Motor neuron (in vitro differentiated cells): ENCODE data around the gene MAP3K3. TPM values are rescaled to one million over a fixed set of nuclear protein-coding genes. Genes with fewer than 3 reads are reported as not detected.

Experiments
- ATAC-seq, 8 experiments: fragments of 200-7000 bp; cut with Tn5 transposase; replicated peaks in 6 of 8; 2 replicates each; pipeline ENCODE4 v1.8.0; 2021; ENCODE audit warnings: mild to moderate bottlenecking in 8 of 8, moderate library complexity in 8 of 8
- H3K27ac ChIP-seq, 2 donors: fragments of 250-450 bp; sonication (Bioruptor Pico); 2 replicates each; pipeline ENCODE4 v1.9.0; 2021; ENCODE audit warnings: antibody characterized with exemption in 2 of 2, mild to moderate bottlenecking in 2 of 2, moderate library complexity in 1 of 2
- H3K4me1 ChIP-seq, 2 donors: fragments of 250-450 bp; sonication (Bioruptor Pico); replicated peaks in 1 of 2; 2 replicates each; pipeline ENCODE4 v1.6.1; 2021; ENCODE audit warnings: antibody characterized with exemption in 2 of 2, mild to moderate bottlenecking in 2 of 2, moderate library complexity in 1 of 2
- H3K4me3 ChIP-seq, 5 donors: fragments of 250-450 bp; sonication (Bioruptor Pico); 2 replicates each; pipeline ENCODE4 v1.9.0; 2021; ENCODE audit warnings: antibody characterized with exemption in 5 of 5, mild to moderate bottlenecking in 5 of 5, moderate library complexity in 4 of 5
- WGBS, 10 experiments: fragments of 450-650 bp; shearing (Covaris generic); methylation state at CpG; one replicate each; pipeline ENCODE4 v1.0.0; 2022; 5-methylcytosine and 5-hydroxymethylcytosine counted together
- in situ Hi-C, 9 experiments: fragments of 400-800 bp; cut with MboI; loops; one replicate each; pipeline ENCODE4 v1.15.0; 2021; ENCODE audit warnings: low sequenced_read_pairs in 9 of 9, low pct_unique_long_range_greater_than_20kb in 2 of 9; ENCODE audit not compliant: unreplicated experiment in 9 of 9
- total RNA-seq, 8 experiments: library from RNA; unstranded; fragments of 300-600 nt; gene quantifications; 2 replicates each; pipeline versions ENCODE4 v1.2.3 to v1.2.4, GENCODE V29; 2022

MAP3K3 gene
- total RNA-seq, 8 experiments from 2014 or later, result 11.0 to 25.4 (median 15.1) TPM

- WGBS, 10 experiments, result 27 to 100% (median 88%) methylated on average over 1 to 4 of the region's 4 CpGs; no CpG with 5 or more reads in 2 of the 10 experiments
- H3K4me3 ChIP-seq, result no peak overlapping the region
- in situ Hi-C loops, result no loop called here
- no peak for ATAC-seq
- peaks cover 3 to 11% of the 10 kb centered on the region in 2 donors for H3K4me1 ChIP-seq
- no peak overlapping the region for H3K27ac ChIP-seq
Observed at GRCh38 chr17:63626551-63627180, 4.4 kb downstream of the MAP3K3 start.

GRCh38 chr17:63629627-63630026, 7.4 kb downstream of the MAP3K3 start:
- 8 to 100% (median 88%) methylated on average over 1 of the region's 1 CpG; no CpG with 5 or more reads in 3 of the 10 experiments for WGBS, 10 experiments
- in situ Hi-C loops, result no loop called here
- no peak overlapping the region for H3K27ac ChIP-seq
- no peak overlapping the region for H3K4me3 ChIP-seq
- no peak for ATAC-seq
- no peaks in the 10 kb centered on the region for H3K4me1 ChIP-seq

- in situ Hi-C loops, result no loop called here
- Histone ChIP-seq H3K4me3 (no peak overlapping the region), H3K4me1 (no peaks in the 10 kb centered on the region), H3K27ac (no peak overlapping the region)
- ATAC-seq, result no peak
- WGBS, 10 experiments, result 71 to 100% (median 90%) methylated on average over 1 to 3 of the region's 3 CpGs; no CpG with 5 or more reads in 4 of the 10 experiments
Observed at GRCh38 chr17:63631062-63631461, 8.8 kb downstream of the MAP3K3 start.

- Histone ChIP-seq H3K4me1 (no peaks in the 10 kb centered on the region), H3K4me3 (no peak overlapping the region), H3K27ac (no peak overlapping the region)
- WGBS, 10 experiments, result 86 to 100% (median 100%) methylated on average over 1 of the region's 1 CpG; no CpG with 5 or more reads in 3 of the 10 experiments
- in situ Hi-C loops, result no loop called here
- ATAC-seq, result no peak
Observed at GRCh38 chr17:63631626-63632025, 9.4 kb downstream of the MAP3K3 start.

GRCh38 chr17:63633742-63634141, 11.5 kb downstream of the MAP3K3 start:
- in situ Hi-C loops, result no loop called here
- H3K4me3 ChIP-seq, result no peak overlapping the region
- H3K27ac ChIP-seq, result no peak overlapping the region
- peak in 2 of 8 experiments; percentile 9 to 18 for ATAC-seq
- no peaks in the 10 kb centered on the region for H3K4me1 ChIP-seq

GRCh38 chr17:63634163-63634562, 11.9 kb downstream of the MAP3K3 start:
- Histone ChIP-seq H3K4me1 (no peaks in the 10 kb centered on the region), H3K4me3 (no peak overlapping the region), H3K27ac (no peak overlapping the region)
- in situ Hi-C loops, result no loop called here
- ATAC-seq, result peak in 5 of 8 experiments; percentile 29 to 91 (median 34)
- WGBS, 10 experiments, result 20 to 100% (median 80%) methylated on average over 1 to 4 of the region's 4 CpGs

- in situ Hi-C loops, result no loop called here
- WGBS, 10 experiments, result 0 to 100% (median 94%) methylated on average over 1 of the region's 1 CpG; no CpG with 5 or more reads in 4 of the 10 experiments
- Histone ChIP-seq H3K27ac (no peak overlapping the region), H3K4me1 (no peaks in the 10 kb centered on the region), H3K4me3 (no peak overlapping the region)
- peak in 3 of 8 experiments; percentile 14 to 75 (median 25) for ATAC-seq
Observed at GRCh38 chr17:63634816-63635215, 12.6 kb downstream of the MAP3K3 start.

- Histone ChIP-seq H3K27ac (no peak overlapping the region), H3K4me1 (no peaks in the 10 kb centered on the region), H3K4me3 (no peak overlapping the region)
- no peak for ATAC-seq
- in situ Hi-C loops, result no loop called here
- 86 to 92% (median 89%) methylated on average over 2 of the region's 2 CpGs; no CpG with 5 or more reads in 1 of the 10 experiments for WGBS, 10 experiments
Observed at GRCh38 chr17:63635290-63635689, 13.1 kb downstream of the MAP3K3 start.

GRCh38 chr17:63635787-63636186, 13.6 kb downstream of the MAP3K3 start:
- Histone ChIP-seq H3K27ac (no peak overlapping the region), H3K4me1 (no peaks in the 10 kb centered on the region), H3K4me3 (no peak overlapping the region)
- no peak for ATAC-seq
- in situ Hi-C loops, result no loop called here
- 75 to 100% (median 88%) methylated on average over 1 to 2 of the region's 2 CpGs; no CpG with 5 or more reads in 1 of the 10 experiments for WGBS, 10 experiments

- H3K27ac ChIP-seq, result no peak overlapping the region
- ATAC-seq, result no peak
- WGBS, 10 experiments, result 14 to 67% (median 45%) methylated on average over 1 of the region's 1 CpG; no CpG with 5 or more reads in 4 of the 10 experiments
Observed at GRCh38 chr17:63639125-63639524, 16.9 kb downstream of the MAP3K3 start.

GRCh38 chr17:63640038-63640437, 17.8 kb downstream of the MAP3K3 start:
- H3K4me3 ChIP-seq, result no peak overlapping the region
- WGBS, 10 experiments, result 79 to 100% (median 98%) methylated on average over 1 to 4 of the region's 4 CpGs; no CpG with 5 or more reads in 2 of the 10 experiments
- in situ Hi-C loops, result no loop called here
- no peaks in the 10 kb centered on the region for H3K4me1 ChIP-seq
- no peak overlapping the region for H3K27ac ChIP-seq
- no peak for ATAC-seq

More at GRCh38 chr17:63639125-63639524, 16.9 kb downstream of the MAP3K3 start:
- Histone ChIP-seq H3K4me3 (no peak overlapping the region), H3K4me1 (no peaks in the 10 kb centered on the region)
- in situ Hi-C loops, result no loop called here

GRCh38 chr17:63641692-63642448, 19.7 kb downstream of the MAP3K3 start:
- Histone ChIP-seq H3K4me1 (no peaks in the 10 kb centered on the region), H3K27ac (no peak overlapping the region), H3K4me3 (no peak overlapping the region)
- WGBS, 10 experiments, result 83 to 96% (median 88%) methylated on average over 1 to 4 of the region's 4 CpGs; no CpG with 5 or more reads in 4 of the 10 experiments
- peak in 1 of 8 experiments; percentile 92 for ATAC-seq
- in situ Hi-C loops, result no loop called here

- ATAC-seq, result no peak
- Histone ChIP-seq H3K4me1 (no peaks in the 10 kb centered on the region), H3K27ac (no peak overlapping the region), H3K4me3 (no peak overlapping the region)
- 89 to 100% (median 98%) methylated on average over 1 to 7 of the region's 7 CpGs for WGBS, 10 experiments
- in situ Hi-C loops, result no loop called here
Observed at GRCh38 chr17:63644846-63645245, 22.6 kb downstream of the MAP3K3 start.
